HG03103 (cell line): ENCODE data around the gene WT1.
A peak's percentile ranks its signal among the peaks of the same experiment; 100 is the strongest.

Experiments used
- ATAC-seq: cut with Tn5 transposase; IDR thresholded peaks from one replicate; pipeline ENCODE4 v1.9.1; 2021; ENCODE audit warnings: low read depth; ENCODE audit not compliant: unreplicated experiment

The WT1 gene

DNA sequence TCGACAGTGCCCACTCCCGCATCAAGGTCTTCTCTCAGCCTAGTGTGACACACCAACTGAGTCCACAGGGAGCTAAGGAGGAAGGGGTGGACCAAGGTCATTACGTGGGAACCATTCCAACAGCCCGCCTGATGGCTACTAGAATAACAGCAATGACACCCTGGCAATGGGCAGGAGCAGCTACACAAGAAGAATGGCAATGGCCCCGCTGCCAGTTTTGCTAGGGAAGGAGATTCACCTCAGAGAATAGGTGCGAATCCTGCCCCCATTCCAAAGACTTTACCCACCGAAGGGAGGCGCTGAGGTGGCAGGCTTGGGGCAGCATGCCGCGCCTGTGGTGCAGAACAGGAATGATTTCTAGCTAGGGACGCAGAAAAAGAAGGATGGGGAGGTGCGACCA, 9.1 kb downstream of the WT1 start:
- no peak for ATAC-seq

DNA sequence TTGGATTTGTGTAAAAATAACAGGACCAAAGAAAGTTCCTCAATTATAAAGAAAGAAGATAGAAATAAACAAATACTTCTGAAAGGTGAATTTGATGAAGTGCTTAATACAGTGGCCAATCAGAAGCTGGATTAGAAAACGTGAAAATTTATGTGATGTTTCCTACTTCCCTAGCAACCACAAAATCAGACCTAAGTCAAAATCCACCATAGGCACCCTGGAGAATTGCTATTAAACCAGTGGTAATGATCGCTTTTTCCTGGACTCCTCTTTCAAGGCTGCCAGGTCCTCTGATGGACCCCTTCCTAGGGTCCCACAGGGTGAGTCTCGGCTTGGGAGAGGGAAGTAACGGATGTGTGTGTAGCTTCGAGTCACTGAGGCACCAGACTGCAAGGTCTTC, 9.6 kb downstream of the WT1 start:
- ATAC-seq = no peak

DNA sequence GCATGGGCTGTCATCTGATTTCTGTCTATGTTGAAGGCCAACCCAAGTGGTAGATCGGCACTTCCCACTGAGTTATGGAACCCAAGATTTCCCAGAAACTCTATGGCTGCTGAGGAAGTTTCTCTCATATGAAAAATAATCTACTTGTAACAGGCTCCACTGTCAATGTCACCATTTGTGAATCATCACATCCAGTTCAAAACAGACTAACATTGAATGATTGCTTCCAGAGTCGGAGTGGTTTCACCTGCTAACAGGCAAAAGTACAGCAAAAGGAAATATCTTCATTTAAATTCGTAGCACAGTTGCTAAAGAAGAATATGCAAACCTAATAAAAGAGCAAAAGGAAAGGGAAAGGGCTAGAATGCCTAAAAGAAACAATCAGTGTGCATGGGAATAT, 12.8 kb downstream of the WT1 start:
- no peak for ATAC-seq

DNA sequence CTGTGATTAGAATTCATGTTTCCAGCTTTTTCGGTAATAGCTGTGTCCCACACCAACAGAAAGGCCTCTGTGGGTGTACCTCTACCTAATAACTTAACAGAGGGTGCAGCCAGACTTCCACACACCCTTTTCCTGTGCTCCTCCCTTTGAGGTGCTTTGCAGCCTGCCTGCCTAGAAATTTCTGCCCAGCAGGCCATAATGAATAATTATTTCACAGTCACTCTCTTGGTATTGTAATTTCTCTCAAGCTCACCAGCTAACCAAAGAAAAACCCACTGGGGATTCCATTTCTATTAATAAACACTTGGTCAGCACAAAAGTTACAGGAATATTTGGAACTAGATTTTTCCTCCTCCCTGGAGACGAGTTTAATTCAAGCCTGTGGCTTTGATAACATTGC, 13.3 kb downstream of the WT1 start:
- no peak for ATAC-seq

DNA sequence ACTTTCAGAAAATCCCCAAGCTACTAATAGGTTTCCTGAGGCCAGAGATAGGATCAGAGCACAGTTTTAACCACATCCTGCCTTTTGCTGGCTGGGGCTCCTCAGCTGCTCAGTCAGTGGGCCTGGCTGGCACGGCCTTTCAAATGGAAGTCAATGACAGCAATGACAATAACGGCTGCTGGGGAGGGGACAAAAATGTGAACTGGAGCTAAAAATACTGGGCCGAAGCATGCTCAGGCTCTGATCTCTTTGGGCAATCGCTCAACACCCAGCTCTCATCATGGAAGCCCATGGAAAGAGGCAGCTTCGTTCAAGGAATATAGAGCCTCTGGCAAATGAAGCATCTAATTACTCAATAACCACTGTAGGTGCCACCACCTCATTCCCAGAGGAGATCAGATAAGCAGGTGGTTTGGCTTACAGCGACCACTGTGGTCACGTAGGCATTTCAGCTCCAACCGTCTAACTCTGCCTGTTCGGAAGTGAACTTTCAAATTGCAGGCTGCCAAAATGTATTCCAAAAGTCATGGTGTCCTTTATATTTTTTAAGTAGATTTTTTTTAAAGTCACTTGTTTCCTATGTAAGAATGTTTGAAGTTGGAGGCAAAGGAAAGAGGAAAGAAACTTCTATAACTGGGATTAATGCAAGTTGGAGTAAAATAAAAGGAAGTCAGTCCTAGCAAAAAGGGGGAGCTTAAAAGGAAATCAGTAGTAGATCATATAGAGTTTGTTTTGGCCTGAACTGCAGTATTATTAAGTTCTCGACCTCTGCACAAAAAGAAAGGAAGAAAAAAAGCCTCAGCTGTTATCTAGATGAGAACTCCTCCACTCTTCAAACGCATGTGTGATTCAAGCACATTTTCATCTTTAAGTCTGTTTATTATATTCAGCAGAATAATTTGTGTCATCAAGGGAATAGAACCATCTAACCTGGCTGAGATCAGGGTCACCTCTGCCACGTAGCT, 14.1 kb downstream of the WT1 start:
- ATAC-seq = peak; percentile 79

DNA sequence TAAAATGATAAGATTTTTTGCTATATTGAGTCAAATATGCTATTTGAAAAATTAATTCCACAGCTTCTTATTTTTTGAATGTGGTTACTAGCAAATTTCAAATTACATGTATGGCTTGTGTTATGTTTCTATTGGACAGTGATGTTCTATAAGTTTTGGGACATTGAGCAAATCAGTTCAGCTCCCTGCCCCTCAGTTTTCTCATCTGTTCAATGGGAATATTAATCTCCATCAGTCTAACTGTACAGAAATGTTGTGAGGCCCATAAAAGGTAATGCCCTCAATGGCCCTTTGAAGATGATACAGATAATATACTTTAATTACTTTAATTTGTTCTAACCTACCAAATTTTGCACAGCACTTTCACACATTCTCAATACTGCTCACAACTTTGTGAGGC, 15.2 kb downstream of the WT1 start:
- ATAC-seq = no peak

DNA sequence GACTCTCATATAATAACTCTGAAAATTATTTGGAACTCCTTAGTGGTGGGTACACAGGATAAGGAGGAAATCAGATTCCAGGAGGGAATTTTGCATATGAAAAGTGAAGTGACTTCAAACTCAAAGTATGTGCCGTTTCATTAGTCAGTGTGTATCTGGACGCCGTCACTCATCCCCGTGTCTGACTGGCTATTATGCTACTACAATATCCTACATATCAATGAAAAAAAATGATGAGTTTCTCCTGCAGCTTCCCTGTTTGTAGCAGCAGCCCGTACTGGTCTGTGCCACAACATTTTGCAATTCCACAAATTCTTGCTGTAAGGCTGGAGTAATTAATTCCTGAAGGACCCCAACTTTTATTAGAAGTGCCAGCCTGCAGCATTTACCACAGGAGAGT, 16.5 kb downstream of the WT1 start:
- ATAC-seq = no peak

DNA sequence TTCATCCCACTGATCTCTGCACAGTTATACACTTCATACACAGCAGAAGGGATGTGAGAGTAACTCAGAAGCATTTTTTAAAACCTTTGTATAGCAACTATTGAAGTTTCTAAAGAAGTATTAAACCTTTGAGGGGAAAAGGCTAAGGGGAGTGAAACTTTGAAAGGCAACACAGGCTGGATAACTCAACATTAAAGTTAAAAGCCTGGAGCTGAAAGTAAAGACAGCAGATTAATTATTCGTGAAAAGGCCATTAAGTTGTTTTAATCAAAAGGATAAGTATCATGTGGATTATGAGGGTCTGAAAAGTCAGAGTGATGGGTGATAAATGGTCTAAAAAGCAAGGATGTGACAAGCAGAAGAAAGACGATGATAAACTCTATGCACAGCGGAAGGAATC, 17.5 kb downstream of the WT1 start:
- no peak for ATAC-seq

DNA sequence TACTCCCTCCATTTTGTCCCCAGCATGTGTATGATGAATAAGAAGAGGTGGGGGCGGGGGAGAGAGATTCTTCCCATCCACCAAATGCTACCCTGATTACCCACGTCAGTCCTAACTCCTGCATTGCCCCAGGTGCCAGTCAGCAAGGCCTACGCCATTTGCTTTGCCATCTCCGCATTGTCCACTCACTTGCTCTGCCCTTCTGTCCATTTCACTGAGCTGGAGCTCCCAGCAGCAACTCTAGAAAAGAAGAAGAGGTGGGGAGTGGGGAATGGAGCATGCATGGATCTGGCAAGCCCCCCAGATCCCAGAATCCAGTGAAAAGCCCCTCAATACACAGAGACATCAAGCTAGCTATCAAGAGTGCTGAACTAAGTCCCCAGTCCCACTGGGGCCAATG, 19.0 kb downstream of the WT1 start:
- ATAC-seq = no peak

DNA sequence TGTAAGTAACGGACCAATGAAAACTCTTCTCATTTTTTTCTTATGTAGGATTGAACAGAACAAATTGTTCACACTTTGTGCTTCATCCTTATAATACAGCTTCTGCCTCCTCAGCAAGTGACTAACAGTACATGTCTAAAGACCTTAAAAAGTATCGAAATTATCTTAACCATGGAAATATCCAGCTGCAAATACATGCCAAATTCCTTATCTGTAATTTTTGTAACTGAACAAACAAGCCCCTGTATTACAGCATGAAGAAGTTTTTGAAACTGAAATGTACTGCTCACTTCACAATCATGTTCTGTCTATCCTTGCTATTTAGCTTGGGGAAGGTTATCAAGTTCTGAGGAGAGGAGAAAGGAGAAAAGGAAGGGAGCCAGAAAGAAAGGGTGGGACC, 20.4 kb downstream of the WT1 start:
- no peak for ATAC-seq

DNA sequence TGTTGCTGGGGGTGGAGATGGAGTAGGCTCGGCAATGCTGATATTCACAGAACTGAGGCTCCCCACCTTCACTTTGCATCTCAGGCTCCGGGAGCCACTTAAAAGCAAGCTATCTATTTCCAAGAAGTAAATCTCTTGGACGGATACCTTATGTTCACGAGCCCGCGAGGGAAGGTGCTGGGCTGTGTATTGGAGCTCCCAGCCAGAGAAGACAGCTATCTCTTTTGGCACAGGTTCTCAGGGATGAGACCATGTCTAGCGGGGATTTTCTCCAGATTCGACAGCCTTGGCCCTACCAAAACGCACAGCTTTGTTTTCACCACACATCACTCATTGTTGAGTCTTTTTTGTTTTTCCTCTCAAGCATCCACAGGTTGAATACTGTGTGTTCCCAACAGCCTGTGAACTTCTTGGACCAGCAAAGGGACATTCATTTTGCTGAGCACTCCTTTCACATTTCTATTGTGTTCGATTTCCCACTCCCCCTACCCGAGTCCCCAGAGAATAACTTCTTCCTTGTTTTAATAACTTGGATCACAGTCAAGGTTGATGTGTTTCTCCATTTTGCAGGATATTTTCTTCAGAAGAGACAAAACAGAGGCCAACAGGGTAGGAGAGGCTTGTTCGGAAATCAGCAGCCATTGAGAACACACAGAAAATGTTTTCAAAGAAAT, 23.3 kb downstream of the WT1 start:
- ATAC-seq = no peak

DNA sequence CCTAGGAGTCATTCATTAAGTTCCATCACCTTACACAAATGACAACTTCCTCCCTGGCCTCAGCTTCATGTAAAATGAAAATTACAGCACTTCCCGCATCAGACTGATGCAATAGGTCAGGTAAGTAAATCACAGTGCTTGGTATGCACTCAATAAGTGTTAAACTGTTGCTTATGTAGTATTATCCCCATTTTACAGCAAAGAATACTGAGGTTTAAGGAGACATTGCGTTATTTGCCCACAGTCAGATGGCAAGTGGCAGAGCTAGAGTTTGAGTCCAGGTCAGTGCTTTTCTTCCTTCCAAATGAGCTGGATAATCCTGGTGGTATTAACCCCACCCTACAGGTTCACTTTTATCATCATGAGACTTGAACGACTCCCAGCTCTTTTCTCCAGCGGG, 29.7 kb downstream of the WT1 start:
- no peak for ATAC-seq

DNA sequence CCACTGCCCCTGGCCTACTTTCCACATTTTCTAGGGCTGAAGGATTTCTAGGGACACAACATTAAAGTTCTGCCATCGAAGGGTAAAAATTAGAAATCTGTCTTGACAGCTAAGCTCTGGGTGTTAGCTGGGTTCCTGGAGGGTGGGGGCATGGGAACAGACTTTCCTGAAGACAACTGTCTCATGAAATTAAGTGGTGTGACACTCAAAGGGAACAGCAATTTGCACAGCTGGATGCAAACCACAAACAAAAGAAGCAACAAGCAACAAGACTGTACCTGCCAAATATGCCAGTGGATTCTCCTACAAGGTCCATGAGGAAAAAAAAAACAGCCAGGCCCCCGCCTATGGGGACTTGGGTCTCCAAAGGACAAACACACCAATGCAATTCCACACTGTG, 32.5 kb downstream of the WT1 start:
- no peak for ATAC-seq

DNA sequence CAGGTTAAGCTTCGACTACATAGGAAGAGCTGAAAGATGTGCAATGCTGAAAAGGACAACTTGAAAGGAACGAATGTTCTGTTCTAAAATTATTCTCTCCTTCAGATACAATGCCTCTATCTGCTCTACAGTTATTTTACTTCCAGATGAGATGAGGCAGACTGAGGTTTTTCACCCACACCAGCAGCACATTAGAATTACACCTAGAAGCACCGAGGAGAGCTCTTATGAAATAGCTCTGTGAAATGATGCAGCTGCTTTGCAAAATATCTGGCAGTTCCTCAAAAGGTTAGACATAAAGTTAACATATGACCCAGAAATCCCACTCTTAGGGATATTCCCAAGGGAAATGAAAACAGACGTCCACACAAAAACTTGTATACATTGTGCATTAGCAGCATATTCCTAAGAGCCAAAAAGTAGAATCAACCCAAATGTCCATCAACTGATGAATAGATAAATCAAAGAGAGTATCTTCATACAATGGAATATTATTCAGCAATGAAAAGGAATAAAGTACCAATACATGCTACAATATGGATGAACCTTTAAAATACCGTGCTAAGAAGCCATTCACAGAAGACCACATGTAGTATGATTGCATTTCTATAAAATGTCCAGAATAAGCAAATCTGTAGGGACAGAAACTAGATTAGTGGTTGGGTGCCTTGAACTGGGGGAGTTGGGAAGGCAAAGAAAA, 34.5 kb downstream of the WT1 start:
- ATAC-seq = no peak

DNA sequence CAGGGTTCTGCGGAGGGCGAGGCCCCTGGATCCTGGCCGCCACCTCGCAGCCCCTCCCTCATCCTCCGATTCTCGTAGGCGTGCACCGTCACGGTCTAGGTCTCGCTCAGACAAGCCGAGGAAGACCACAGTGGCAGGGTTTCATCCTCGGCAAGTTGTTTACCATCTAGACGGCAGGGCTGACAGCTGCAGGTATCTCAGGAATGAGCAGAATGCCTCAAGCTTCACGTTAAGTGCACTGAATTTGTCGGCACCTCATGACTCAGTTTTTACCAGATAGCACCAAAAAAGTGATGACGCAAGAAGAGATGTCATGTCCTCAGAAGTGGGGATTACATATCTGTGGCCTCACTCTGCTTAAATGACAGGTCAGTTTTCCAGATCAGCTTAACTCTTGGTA, 35.1 kb downstream of the WT1 start:
- no peak for ATAC-seq

DNA sequence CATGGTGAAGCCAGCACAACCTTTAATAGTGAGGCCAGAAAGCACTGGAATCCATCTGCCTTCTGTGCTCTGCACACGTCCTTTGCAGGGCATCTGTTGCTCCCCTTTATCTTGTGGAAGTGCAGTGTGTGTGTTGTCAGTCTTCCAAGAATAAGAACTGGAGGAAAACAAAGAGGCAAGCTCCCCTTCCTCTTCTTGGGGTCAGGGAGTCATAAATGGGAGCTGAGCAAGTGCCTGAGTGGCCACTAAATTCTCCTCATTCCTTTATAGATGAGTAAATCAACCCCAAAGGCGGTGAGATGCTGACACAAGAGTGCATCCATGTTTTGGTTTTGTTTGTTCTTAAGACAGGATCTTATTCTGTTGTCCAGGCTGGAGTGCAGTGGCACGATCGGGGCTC, 38.3 kb downstream of the WT1 start:
- no peak for ATAC-seq

DNA sequence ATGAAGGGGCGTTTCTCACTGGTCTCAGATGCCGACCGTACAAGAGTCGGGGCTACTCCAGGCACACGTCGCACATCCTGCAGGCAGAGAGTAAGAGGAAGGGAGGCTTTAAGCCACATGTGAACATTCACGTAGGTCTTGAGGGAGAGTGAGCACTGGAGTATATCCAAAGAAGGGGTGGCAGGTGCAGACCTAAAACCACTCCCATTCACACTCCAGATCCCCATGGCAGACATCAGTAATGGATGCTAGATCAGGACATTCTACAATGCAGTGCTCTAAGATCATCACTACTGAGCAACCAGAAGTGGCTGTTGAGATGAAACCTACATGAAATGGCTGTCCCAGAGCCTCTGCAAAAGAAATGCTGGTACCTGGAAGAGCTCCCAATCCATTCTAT, 39.0 kb downstream of the WT1 start:
- no peak for ATAC-seq

DNA sequence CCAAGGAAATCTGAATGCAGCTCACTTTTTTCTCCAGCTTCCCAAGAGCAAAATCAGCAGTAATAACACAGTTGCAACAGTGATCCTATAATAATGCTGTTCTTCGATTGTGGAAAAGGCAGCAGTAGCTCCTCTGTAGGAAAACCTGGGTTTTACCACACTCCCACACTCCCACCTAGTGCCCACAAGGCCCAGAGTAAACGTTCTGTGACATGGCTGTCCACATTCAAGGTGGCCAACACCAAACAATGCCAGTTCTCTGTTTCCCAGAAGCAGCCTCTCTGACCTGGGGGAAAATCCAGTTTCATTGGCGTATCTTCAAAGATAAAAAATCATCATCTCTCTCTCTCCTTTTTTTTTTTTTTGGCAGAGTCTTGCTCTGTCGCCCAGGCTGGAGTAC, 40.2 kb downstream of the WT1 start:
- ATAC-seq = no peak

DNA sequence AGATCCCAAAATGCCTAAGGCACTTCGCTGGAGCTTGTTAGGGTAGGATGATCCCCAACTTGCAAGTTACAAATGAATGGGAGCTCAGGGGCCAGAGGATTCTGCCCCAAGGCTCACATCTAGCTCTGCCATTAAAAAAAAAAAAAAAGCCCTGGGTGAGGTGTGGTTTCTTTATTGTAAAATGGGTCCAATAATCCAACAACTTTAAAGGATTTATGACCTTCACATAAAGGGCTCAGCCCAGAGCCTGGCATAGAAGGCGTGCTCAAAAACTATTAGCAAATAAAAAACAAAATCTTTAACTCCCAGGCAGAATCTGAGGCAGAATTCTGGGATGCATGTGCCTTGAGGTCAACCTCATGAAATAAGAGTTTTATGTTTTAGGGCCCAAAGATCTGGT, 42.5 kb downstream of the WT1 start:
- ATAC-seq = no peak

DNA sequence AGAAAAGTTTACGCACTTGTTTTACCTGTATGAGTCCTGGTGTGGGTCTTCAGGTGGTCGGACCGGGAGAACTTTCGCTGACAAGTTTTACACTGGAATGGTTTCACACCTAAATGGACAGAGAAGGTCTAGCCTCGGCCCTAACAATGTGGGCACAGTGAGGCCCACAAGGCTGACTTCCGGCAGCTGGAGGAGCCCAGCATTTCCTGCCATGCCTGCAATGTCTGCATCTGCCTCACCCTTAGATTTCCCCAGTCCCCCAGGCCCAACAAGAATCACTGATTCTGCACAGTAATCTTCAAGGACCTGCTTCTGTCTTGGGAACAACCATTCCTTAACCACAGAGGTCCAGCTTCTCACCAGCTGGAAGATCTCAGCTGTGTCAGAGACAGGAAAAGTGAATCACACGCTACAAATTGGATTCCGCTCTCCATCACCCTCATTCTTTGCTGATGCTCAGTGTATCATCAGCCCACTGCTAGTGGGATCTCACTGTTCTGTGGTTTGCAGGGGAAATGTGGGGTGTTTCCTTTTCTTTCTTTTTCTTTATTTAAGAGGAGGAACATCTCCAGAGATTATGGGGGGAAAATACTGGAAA, 43.3 kb downstream of the WT1 start:
- ATAC-seq = no peak

DNA sequence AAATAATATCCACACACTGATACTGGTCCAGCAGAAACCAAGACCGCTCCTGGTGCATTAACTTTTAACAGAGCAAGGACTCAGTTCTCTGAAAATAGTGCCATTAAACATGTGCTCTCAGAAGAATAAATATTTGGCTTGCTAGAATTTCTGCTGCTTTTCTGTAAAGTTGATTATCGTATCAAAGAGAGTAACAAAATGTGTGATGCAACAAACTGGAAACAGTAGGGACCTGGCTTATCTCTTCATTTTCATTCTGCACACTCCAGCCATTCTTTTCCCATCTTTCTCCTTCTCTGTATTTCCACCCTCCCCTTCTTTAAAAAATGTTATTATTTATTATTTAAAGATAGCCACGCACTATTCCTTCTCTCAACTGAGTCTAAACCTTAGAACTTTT, 43.9 kb downstream of the WT1 start:
- no peak for ATAC-seq
